OCI-LY3 (cell line): ENCODE measurements around the gene THAP3.

Experiments
- H2AFZ ChIP-seq: fragments of 200-600, 300-600 bp; shearing (Covaris generic); 2 replicates; pipeline ENCODE4 v1.6.0; 2014; ENCODE audit warnings: antibody characterized with exemption, low read depth, low read length
- H3K27ac ChIP-seq: fragments of 200-600, 300-600 bp; sonication (generic); 2 replicates; pipeline ENCODE4 v1.5.1; 2014; ENCODE audit warnings: mild to moderate bottlenecking, low read length, moderate library complexity, mixed read lengths
- H3K27me3 ChIP-seq: fragments of 200-600, 300-600 bp; sonication (generic); 2 replicates; pipeline ENCODE4 v1.6.1; 2014; ENCODE audit warnings: low read depth, low read length, mixed read lengths
- H3K36me3 ChIP-seq: fragments of 200-600, 300-600 bp; sonication (generic); replicated peaks from 2 replicates; pipeline ENCODE3; 2014; ENCODE audit warnings: low read depth, low read length, mixed read lengths
- H3K4me1 ChIP-seq: fragments of 300-600, 200-600 bp; sonication (generic); 2 replicates; pipeline ENCODE4 v1.6.1; 2014; ENCODE audit warnings: low read length, mixed read lengths
- H3K4me2 ChIP-seq: fragments of 200-600, 300-600 bp; sonication (generic); 2 replicates; pipeline ENCODE4 v1.6.1; 2014; ENCODE audit warnings: low read length, mixed read lengths
- H3K4me3 ChIP-seq: fragments of 300-600, 200-600 bp; sonication (generic); 2 replicates; pipeline ENCODE4 v1.5.1; 2014; ENCODE audit warnings: antibody characterized with exemption, mild to moderate bottlenecking, low read length, moderate library complexity
- H3K79me2 ChIP-seq: fragments of 300-600, 200-600 bp; shearing (Covaris generic); 2 replicates; pipeline ENCODE4 v1.6.1; 2014; ENCODE audit warnings: mild to moderate bottlenecking, low read length, mixed read lengths
- H3K9ac ChIP-seq: fragments of 300-600, 200-600 bp; shearing (Covaris generic); 2 replicates; pipeline ENCODE4 v1.6.0; 2014; ENCODE audit warnings: mild to moderate bottlenecking, low read length, moderate library complexity
- H3K9me3 ChIP-seq: fragments of 200-600, 300-600 bp; shearing (Covaris generic); 2 replicates; pipeline ENCODE4 v1.6.1; 2014; ENCODE audit warnings: low read length, mixed read lengths; ENCODE audit not compliant: insufficient read depth
- H4K20me1 ChIP-seq: fragments of 200-600, 300-600 bp; sonication (generic); 2 replicates; pipeline ENCODE4 v1.6.1; 2016; ENCODE audit warnings: low read length, mixed read lengths; ENCODE audit not compliant: insufficient read depth
- EZH2phosphoT487 ChIP-seq: fragments of 200-600 bp; shearing (Covaris generic); IDR thresholded peaks from 2 replicates; pipeline ENCODE4 v1.6.1; 2018; ENCODE audit warnings: antibody characterized with exemption, mixed run types, low read depth
- TF ChIP-seq, protein P1 (sequence below): fragments of 200-600, 300-600 bp; sonication (generic); IDR thresholded peaks from 2 replicates; pipeline ENCODE4 v1.5.1; 2014; ENCODE audit warnings: antibody characterized with exemption, low read length, low read depth

Gene THAP3

GRCh38 chr1:6602669-6603237 lies 21.9 kb upstream of the THAP3 start, which contains the start of gene KLHL21:
KLHL21 (minus strand) TSS chr1:6602869; CDS start chr1:6602817, 52 bp downstream.
- Histone ChIP-seq H3K4me1 (peaks cover 25% of the 10 kb centered on the region), H3K27me3 (no peaks in the 10 kb centered on the region), H3K9me3 (no peaks in the 10 kb centered on the region), H3K36me3 (peaks cover 9% of the 10 kb centered on the region), H3K4me3 (peak within 1 kb of the TSS; percentile 90), H3K79me2 (peaks cover 44% of the 10 kb centered on the region), H3K27ac (peak within 1 kb of the TSS; percentile 98), H4K20me1 (peaks cover 23% of the 10 kb centered on the region), H2AFZ (peak within 1 kb of the TSS; percentile 91), H3K9ac (peak within 1 kb of the TSS; percentile 89), H3K4me2 (peak within 1 kb of the TSS; percentile 99)
- TF ChIP-seq, protein P1, sequence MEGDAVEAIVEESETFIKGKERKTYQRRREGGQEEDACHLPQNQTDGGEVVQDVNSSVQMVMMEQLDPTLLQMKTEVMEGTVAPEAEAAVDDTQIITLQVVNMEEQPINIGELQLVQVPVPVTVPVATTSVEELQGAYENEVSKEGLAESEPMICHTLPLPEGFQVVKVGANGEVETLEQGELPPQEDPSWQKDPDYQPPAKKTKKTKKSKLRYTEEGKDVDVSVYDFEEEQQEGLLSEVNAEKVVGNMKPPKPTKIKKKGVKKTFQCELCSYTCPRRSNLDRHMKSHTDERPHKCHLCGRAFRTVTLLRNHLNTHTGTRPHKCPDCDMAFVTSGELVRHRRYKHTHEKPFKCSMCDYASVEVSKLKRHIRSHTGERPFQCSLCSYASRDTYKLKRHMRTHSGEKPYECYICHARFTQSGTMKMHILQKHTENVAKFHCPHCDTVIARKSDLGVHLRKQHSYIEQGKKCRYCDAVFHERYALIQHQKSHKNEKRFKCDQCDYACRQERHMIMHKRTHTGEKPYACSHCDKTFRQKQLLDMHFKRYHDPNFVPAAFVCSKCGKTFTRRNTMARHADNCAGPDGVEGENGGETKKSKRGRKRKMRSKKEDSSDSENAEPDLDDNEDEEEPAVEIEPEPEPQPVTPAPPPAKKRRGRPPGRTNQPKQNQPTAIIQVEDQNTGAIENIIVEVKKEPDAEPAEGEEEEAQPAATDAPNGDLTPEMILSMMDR: no peak
- TF ChIP-seq EZH2phosphoT487: no peak

DNA sequence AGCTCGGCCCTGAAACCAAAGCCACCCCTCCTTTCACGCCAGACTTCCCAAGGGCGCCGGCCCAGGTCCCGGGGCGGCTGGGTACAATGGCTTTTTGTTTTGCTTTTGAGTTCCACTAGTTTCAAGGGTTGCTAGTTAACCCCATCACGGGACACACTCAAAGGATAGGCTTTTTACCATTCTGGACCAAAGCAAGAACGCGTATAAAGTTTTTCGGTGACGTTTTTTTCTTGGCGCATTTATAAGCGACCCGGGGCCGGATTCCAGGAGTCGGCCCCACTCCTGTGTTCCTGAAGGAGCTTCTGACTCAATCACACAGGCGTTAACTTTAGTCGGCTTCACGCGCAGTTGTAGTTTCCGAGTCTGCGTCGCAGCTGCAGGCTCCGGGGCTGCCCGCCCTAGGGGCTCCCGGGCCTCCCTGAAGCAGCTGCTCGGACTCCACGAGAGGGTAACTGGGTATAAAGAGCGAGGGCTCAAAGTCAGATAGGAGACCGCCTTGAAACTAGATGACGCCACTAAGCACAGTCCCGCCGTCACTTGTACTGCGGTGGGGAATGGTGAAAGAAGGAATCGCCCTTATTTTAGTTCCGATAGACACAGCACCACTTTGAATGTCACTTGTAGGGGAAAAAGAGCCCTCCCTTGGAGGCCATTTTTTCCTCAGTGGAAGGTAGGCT lies 21.3 kb upstream of the THAP3 start:
- H3K4me1 ChIP-seq: peaks cover 25% of the 10 kb centered on the region
- peak overlapping the region; percentile 89 for H3K9ac ChIP-seq
- H3K36me3 ChIP-seq: peaks cover 6% of the 10 kb centered on the region
- H3K79me2 ChIP-seq: peaks cover 40% of the 10 kb centered on the region
- peak overlapping the region; percentile 96 for H3K4me2 ChIP-seq
- TF ChIP-seq, protein P1: no peak
- TF ChIP-seq EZH2phosphoT487: no peak
- no peaks in the 10 kb centered on the region for H3K9me3 ChIP-seq
- peak overlapping the region; percentile 98 for H3K27ac ChIP-seq
- peak overlapping the region; percentile 90 for H3K4me3 ChIP-seq
- no peaks in the 10 kb centered on the region for H3K27me3 ChIP-seq
- H2AFZ ChIP-seq: peak overlapping the region; percentile 91
- H4K20me1 ChIP-seq: peaks cover 23% of the 10 kb centered on the region

- peak overlapping the region; percentile 98 for H3K27ac ChIP-seq
- peaks cover 3% of the 10 kb centered on the region for H3K36me3 ChIP-seq
- peak overlapping the region; percentile 91 for H2AFZ ChIP-seq
- H3K27me3 ChIP-seq: no peaks in the 10 kb centered on the region
- H3K9ac ChIP-seq: peak overlapping the region; percentile 89
- peaks cover 20% of the 10 kb centered on the region for H4K20me1 ChIP-seq
- peak overlapping the region; percentile 90 for H3K4me3 ChIP-seq
- H3K9me3 ChIP-seq: no peaks in the 10 kb centered on the region
- TF ChIP-seq EZH2phosphoT487: no peak
- TF ChIP-seq, protein P1: no peak
- H3K4me1 ChIP-seq: peaks cover 25% of the 10 kb centered on the region
- H3K79me2 ChIP-seq: peaks cover 36% of the 10 kb centered on the region
- peak overlapping the region; percentile 96 for H3K4me2 ChIP-seq
These were observed 20.6 kb upstream of the THAP3 start for GRCh38 chr1:6603915-6604558.
